HG02642 (cell line): Measurements from ENCODE around the gene CPPED1.

Source experiments
- ATAC-seq: cut with Tn5 transposase; IDR thresholded peaks from one replicate; pipeline ENCODE4 v1.9.1; 2021; ENCODE audit warnings: mild to moderate bottlenecking; ENCODE audit not compliant: unreplicated experiment, poor library complexity

CPPED1 gene

DNA sequence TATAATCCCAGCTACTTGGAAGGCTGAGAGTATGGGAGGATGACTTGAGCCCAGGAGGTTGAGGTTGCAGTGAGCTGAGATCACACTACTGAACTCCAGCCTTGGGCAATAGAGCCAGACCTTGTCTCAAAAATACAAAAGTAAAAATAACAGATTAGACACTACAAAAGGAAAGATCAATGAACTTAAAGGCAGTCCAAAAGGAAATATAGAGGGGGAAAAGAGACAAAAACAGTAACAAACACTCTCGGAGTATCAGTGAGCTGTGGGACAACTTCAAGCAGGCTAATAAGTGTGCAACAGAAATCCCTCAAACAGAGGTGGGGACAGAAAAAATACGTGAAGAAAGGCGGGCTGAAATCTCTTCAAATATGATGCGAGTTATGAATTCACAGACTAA, 58.8 kb downstream of the CPPED1 start:
- ATAC-seq = no peak

GRCh38 chr16:12742741-12743140, 60.9 kb downstream of the CPPED1 start:
- no peak for ATAC-seq

- no peak for ATAC-seq
Measured at GRCh38 chr16:12740986-12741610, 62.6 kb downstream of the CPPED1 start.

- ATAC-seq = no peak
Measured at GRCh38 chr16:12739738-12740137, 63.9 kb downstream of the CPPED1 start.

GRCh38 chr16:12737563-12737962, 66.1 kb downstream of the CPPED1 start:
- ATAC-seq = no peak

- ATAC-seq = no peak
Measured at GRCh38 chr16:12735805-12736204, 67.9 kb downstream of the CPPED1 start.

- ATAC-seq = no peak
Measured at GRCh38 chr16:12732600-12732999, 71.1 kb downstream of the CPPED1 start.

DNA sequence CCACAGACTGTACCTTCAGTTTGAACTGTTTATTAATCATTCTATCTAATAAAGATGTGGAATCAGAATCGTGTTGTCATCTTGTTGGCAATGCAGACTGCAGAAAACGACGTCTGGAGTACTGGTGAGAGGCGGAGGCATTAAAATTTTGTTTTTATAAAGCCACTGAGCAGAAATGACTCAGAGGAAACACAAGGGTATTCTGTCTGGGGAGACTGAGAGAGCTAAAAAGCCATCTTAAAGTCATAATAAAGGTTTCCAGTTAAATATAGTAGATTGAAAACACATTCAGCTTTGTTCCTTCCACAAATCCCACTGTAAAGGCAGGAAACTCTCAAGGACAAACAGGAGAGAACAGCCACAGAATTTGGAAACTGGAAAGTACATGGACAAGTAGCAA, 74.2 kb downstream of the CPPED1 start:
- ATAC-seq = no peak

DNA sequence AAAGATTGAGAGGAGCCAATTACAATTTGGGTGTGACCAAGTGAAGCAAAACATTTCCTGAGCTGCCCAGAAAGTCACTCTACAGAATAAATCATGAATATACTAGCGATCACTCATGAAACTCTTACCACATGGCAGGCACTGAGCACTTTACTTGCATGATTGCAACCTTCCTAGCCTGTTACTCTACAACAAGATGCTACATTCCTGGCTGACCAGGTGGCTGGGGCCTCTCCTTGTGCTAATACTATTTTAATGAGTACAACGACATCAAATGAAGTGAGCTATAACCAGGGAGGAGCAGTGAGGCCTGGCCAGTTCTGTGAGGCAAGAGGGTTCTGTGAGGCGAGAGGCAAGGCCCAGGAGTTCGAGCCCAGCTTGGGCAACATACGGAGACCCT, 75.2 kb downstream of the CPPED1 start:
- ATAC-seq = no peak

GRCh38 chr16:12724226-12724625, 79.5 kb downstream of the CPPED1 start:
- no peak for ATAC-seq

GRCh38 chr16:12723681-12724080, 80.0 kb downstream of the CPPED1 start:
- ATAC-seq = no peak

DNA sequence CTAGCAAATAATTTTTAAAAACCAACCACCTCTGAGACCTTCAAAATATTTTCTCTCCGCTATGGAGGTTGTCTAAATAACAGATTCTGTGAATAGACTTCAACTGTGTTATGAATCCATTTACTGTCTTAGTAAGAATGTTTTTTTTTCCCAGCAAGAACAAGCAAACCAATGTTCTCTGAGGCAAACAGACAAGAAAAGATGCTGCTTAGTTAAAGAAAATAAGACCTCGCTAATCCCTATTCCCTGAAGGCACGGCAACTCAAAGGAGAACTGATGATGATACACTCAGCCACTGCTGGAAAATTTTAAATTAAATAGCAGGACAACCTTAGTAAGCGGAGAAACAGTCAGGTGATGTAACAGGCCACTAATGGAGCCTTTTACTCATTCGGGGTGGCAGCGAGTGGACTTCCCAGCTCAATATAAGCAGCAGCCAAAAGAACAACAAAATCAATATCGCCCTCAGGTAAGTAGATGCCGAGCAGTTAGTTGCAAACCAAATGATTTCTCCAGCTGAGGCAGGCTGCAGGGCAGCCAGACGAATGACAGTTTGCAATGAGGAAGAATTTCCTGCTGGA, 81.8 kb downstream of the CPPED1 start:
- ATAC-seq = no peak

- ATAC-seq = no peak
Measured at GRCh38 chr16:12719972-12720371, 83.7 kb downstream of the CPPED1 start.

DNA sequence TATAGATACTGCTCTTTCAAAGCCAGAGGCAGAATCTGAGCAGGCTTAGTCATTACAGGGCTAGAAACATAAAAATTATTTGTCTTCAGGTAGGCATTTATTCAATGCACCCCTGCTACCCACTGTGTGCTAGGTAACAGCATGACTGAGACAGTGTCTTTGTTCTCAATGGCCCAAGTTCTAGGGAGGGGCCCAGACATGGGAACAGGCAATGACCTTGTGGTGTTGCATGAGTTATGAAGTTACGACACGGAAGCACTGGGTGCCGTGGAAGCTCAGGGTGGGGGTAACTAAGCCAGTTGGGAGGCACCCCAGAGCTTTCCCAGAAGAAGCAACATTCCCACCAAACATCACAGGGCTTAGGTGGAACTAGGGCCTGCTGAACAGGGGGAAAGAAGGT, 87.0 kb downstream of the CPPED1 start:
- ATAC-seq = no peak

DNA sequence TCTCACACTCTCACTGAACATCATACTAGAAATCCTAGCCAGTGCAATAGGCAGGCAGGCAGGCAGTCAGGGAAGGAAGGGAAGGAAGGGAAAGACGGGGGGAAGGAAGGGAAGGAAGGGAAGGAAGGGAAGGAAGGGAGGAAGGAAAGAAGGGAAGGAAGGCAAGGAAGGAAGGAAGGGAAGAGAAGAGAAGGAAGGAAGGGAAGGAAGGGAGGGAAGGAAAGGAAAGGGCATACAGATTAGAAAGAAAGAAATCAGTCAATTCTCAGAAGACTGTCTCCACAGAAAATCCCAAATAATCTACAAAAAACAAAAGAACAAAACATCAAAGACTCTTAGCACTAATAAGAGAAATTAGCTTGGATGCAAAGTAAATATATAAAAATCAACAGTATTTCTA, 93.9 kb downstream of the CPPED1 start:
- ATAC-seq = no peak

DNA sequence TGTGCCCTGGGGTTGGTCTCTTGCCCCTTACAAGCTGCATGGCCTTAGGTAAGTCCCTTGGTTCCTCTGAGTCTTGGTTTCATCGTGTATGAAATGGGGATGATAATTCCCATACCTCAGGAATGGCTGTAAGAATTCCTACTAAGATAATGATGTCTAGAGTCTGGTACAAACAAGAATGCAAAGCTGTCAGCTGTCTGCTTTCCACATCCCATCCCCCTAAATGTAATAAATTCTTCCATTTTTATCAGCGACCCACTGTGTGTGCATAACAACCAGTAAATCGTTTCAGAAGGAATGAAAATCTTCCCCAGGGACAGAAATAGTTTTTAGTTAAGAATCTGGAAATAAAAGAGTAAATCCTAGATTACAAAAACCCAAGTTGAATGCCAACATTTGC, 95.4 kb downstream of the CPPED1 start:
- ATAC-seq = no peak

GRCh38 chr16:12706628-12707027, 97.1 kb downstream of the CPPED1 start:
- ATAC-seq = no peak

- no peak for ATAC-seq
Measured at GRCh38 chr16:12704492-12705111, 99.1 kb downstream of the CPPED1 start.

- no peak for ATAC-seq
Measured at GRCh38 chr16:12703935-12704334, 99.8 kb downstream of the CPPED1 start.

DNA sequence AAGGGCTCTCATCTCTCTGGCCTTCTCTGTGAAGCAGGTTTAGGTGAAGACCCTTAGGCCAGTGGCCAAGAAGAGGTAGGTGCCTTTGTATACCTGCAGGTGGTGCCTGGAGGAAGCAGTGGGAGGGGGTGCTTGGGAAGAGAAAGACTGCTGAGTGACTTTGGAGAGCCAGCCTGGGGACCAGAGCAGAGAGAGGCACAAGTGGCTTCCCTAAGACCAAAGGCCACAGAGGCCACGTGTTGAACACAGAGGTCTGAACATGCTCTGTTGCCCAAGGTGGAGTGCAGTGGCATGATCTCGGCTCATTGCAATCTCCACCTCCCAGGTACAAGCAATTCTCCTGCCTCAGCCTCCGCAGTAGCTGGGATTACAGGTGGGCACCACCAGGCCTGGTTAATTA, 103.5 kb downstream of the CPPED1 start:
- no peak for ATAC-seq

DNA sequence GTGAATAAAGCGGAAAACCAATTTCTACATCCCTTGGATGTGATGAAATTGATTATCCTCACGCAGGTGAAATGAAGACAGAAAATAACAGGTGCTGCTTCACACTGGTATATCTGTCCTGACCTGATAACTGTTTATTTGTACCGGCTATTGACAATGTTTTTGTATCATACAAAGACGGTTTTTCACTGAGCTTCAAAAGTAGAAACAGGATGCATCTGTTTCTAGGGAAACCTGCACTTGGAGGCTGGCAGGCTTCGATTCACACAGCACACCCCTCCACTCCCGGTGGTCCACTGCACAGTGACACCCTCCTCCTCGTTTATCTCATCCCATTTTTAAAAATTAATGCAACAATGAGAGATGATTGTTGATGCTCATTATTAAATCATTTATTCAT, 104.5 kb downstream of the CPPED1 start:
- no peak for ATAC-seq

DNA sequence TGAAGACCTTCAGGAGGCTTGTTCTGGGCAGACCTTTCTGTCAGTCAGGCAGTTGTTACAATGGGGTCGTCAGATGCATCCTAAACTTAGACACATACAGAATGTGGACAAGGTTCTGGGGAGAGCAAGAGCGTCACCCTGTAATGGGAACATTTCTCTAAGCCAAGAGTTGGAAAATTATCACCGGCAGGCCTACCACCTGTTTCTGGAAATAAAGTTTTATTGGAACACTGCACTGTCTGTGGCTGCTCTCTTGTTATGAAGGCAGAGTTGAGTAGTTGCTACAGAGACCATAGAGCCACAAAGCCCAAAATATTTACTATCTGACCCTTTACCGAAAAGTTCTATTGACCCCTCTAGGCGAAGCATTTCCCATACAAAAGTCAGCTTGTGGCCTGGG, 106.2 kb downstream of the CPPED1 start:
- ATAC-seq = no peak
